ENCODE results near the gene IL4I1.

The IL4I1 gene

DNA sequence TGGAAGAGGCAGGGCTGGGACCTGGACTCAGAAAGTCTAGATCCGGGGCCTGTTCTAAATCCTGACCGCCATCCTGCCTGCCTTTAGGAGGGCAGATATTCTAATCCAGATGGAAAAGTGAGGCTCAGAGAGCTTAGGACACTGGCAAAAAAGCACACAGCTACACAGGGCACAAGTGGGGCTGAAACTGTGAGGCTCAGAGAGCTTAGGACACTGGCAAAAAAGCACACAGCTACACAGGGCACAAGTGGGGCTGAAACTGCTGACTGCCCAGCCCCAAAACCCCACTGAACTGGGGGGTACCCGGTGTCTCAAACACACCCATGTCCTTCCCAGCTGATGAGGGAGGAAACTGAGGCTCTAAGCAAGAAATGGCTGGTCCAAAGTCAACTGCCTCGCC lies 21.5 kb downstream of the IL4I1 start:
- no peaks in the 10 kb centered on the region for H3K27me3 ChIP-seq (ENCODE audit: control insufficient read depth, insufficient read depth, low read length)
- peaks cover 10% of the 10 kb centered on the region for H3K36me3 ChIP-seq (ENCODE audit: insufficient read depth, low read length)
- peak overlapping the region; percentile 96 for H3K4me3 ChIP-seq (ENCODE audit: low read length)
- peaks cover 30% of the 10 kb centered on the region for H3K4me1 ChIP-seq (ENCODE audit: control insufficient read depth, insufficient read depth, low read length)
- no peaks in the 10 kb centered on the region for H3K9me3 ChIP-seq (replicated peaks; ENCODE audit: low read length)
- peak overlapping the region; percentile 98 for H3K4me2 ChIP-seq (ENCODE audit: low read length)
- peak overlapping the region; percentile 99 for H3K9ac ChIP-seq (ENCODE audit: low read depth, low read length)

DNA sequence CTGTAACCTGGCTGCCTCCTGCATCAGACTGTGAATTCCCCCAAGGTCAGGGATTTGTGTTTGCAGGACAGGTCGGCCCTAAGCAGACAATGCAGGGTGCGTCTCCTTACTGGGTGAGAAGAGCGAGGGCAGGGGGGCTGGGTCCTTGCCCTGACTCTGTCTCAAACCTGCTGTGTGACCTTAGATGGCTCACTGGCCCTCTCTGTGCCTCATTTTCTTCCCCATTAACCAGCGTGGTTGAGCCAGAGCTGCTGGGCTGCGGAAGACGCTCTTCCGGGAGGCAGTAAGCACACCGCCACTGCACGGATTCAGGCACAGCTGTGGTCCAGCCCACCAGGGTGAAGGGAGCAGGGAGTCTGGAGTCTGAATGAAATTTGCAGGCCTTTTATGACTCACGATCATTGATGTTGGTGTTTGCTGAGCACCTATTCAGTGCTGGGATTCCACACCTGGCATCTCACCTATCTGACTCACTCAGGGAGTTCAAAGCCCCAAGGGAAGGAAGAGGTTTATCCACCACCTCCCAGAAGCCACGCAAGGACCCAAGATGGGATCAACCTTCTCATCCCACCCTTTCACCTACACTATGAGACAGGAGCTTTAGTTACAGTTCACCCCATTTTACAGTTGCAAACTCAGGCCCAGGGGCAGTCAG lies 22.1 kb downstream of the IL4I1 start:
- Histone ChIP-seq H3K36me3 (ENCODE audit: insufficient read depth, low read length) (peaks cover 8% of the 10 kb centered on the region), H3K9ac (ENCODE audit: low read depth, low read length) (peak overlapping the region; percentile 99), H3K4me3 (ENCODE audit: low read length) (peak overlapping the region; percentile 96), H3K4me2 (ENCODE audit: low read length) (peak overlapping the region; percentile 98), H3K4me1 (ENCODE audit: control insufficient read depth, insufficient read depth, low read length) (peaks cover 34% of the 10 kb centered on the region), H3K27me3 (ENCODE audit: control insufficient read depth, insufficient read depth, low read length) (no peaks in the 10 kb centered on the region), H3K9me3 (replicated peaks; ENCODE audit: low read length) (no peaks in the 10 kb centered on the region)

DNA sequence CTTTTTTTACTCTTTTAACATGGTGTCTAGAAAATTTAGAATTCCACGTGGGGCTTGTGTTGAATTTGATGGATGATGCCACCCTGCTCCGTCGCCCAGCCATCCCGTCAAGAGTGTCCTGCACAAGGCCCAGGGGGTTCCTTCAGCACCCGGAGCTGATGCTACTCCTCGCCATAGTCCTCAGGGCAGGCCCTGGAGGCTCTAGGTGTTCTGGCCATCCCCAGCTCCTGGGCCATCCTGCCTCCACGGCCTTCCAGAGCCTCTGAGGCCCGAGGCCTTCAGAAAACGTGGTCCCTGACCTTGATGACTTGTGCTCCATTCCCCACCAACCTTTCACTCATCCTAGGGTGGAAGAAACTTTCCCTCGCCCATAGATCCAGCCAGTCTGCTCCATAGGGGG lies 22.9 kb downstream of the IL4I1 start:
- Histone ChIP-seq H3K9ac (ENCODE audit: low read depth, low read length) (no peak overlapping the region), H3K27me3 (ENCODE audit: control insufficient read depth, insufficient read depth, low read length) (no peaks in the 10 kb centered on the region), H3K4me1 (ENCODE audit: control insufficient read depth, insufficient read depth, low read length) (peaks cover 38% of the 10 kb centered on the region)

DNA sequence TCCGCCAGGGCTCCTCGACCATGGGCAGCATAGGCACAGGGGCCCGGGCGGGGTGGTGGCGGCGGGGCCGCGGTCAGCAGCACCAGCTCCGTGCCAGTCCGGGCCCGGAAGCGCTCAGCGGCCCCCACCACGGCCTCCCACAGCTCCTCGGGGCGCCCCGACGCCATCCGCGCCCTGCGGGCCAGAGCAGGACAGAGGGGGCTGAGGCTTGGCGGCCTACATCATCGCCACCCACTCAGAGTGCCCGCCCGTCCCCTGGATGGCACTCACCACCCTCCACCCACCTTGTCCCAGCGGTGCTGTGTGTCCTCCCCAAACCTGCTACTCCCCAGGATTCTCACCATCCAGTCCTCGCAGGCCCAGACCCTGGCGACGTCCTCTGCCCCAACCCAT lies 23.6 kb downstream of the IL4I1 start:
- no peak overlapping the region for H3K9ac ChIP-seq (ENCODE audit: low read depth, low read length)
- peaks cover 8% of the 10 kb centered on the region for H3K36me3 ChIP-seq (ENCODE audit: insufficient read depth, low read length)
- no peak overlapping the region for H3K4me3 ChIP-seq (ENCODE audit: low read length)
- no peak overlapping the region for H3K4me2 ChIP-seq (ENCODE audit: low read length)
- H3K4me1 ChIP-seq (ENCODE audit: control insufficient read depth, insufficient read depth, low read length): peaks cover 34% of the 10 kb centered on the region
- no peaks in the 10 kb centered on the region for H3K9me3 ChIP-seq (replicated peaks; ENCODE audit: low read length)
- H3K27me3 ChIP-seq (ENCODE audit: control insufficient read depth, insufficient read depth, low read length): no peaks in the 10 kb centered on the region

More for the DNA sequence above, 22.9 kb downstream of the IL4I1 start:
- Histone ChIP-seq H3K36me3 (ENCODE audit: insufficient read depth, low read length) (peaks cover 8% of the 10 kb centered on the region), H3K4me2 (ENCODE audit: low read length) (no peak overlapping the region), H3K4me3 (ENCODE audit: low read length) (no peak overlapping the region), H3K9me3 (replicated peaks; ENCODE audit: low read length) (no peaks in the 10 kb centered on the region)

DNA sequence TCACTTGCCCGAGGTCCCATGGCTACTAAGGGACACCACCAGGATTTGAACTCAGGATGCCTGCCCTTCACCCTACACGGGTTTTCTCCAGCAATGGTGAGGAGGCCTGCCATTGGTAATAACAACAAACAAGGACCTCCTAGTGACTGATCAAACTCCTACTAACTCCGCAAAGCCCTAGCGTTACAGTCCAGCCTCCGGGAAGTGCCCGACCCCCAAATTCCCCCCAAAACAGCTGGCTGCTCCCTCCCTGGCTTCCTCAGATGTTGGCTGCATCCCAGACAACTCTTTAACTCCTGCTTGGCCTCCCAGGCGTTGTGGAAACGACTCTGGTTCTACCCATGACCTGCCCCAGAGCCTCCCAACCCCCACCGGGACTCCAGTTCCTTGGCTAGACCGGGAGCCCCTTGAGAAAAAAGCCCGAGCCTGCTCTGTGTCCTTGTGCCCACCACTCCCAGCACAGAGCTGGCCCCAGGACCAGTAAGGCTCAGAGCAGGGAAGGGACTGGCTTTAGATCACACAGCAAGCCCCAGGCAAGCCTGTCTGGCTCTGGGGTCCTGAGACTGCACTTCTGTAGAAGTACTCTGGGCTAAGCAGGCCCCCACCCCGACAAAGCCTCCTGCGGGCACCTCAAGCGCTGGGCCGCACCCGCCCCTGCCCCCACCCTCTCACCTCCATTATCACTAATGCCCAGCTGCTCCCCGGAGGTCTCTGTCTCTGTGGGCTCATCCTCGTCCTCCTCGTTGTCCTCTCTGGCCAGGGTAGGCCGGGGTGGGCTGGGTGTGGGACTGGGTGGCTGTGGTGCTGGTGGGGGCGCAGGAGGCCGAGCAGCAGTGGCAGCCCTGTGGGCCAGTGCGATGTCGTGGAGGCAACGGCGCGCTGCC lies 24.2 kb downstream of the IL4I1 start:
- Histone ChIP-seq H3K4me2 (ENCODE audit: low read length) (no peak overlapping the region), H3K4me3 (ENCODE audit: low read length) (no peak overlapping the region), H3K9me3 (replicated peaks; ENCODE audit: low read length) (no peaks in the 10 kb centered on the region), H3K9ac (ENCODE audit: low read depth, low read length) (no peak overlapping the region), H3K27me3 (ENCODE audit: control insufficient read depth, insufficient read depth, low read length) (no peaks in the 10 kb centered on the region), H3K36me3 (ENCODE audit: insufficient read depth, low read length) (peaks cover 8% of the 10 kb centered on the region), H3K4me1 (ENCODE audit: control insufficient read depth, insufficient read depth, low read length) (peaks cover 35% of the 10 kb centered on the region)

DNA sequence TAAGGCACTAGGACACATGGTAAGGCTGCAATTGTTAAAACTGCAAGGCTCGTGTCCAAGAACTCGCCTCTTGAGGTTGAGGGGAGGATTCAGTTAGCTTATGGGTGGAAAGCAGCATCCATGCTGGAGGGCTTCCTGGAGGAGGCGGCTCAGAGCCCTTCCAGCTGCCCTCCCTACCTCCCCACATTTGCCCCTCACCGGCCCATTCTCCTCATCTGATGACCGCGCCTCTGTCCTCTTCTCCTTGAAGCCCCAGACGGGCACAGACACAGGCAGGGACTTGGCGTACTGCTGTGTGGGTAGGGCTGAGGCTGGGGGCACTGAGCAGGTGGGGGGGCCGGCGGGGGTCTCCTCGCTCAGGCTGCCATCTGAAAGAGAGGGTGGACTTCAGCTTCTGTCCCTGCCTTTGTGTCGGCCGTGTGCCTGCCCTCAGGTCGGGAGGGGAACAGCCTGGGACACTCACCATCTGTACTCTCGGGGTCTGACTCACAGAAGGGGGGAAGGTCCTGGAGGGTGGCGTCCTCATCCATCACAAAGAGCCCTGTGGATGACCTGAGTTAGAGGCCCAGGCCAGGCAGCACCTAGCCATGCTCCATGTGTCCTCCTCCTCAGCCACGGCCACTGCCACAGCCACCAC lies 25.2 kb downstream of the IL4I1 start:
- peaks cover 39% of the 10 kb centered on the region for H3K4me1 ChIP-seq (ENCODE audit: control insufficient read depth, insufficient read depth, low read length)
- H3K9me3 ChIP-seq (replicated peaks; ENCODE audit: low read length): no peaks in the 10 kb centered on the region
- no peak overlapping the region for H3K4me2 ChIP-seq (ENCODE audit: low read length)
- H3K4me3 ChIP-seq (ENCODE audit: low read length): no peak overlapping the region
- H3K36me3 ChIP-seq (ENCODE audit: insufficient read depth, low read length): peaks cover 8% of the 10 kb centered on the region
- no peak overlapping the region for H3K9ac ChIP-seq (ENCODE audit: low read depth, low read length)
- no peaks in the 10 kb centered on the region for H3K27me3 ChIP-seq (ENCODE audit: control insufficient read depth, insufficient read depth, low read length)

DNA sequence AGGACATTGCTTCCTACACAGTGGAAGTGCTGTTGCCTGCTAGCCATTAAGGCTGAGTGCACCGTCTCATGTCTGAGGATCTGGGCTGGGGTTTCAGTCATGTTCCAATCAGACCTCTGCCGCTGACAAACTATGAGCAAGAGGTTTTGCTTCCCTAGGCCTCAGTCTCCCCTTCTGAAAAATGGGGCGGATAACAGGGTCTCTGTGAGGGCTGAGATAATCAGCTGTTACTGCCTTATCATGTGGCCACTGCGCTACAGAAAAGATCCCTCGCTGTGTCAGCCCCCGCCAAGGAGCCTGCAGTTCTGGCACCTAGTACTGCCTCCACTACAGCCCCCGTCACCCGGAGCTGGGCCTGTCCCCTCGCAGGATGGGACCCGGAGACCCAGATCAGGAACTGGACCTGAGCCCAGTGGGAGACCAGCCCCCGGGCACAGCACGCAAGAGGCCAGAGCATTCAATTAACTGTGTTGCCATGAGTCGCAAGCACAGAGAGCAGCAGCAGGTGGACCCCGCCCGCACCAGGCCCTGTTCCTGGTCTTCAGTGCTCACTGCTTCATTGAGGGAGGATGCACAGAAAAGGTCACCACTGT lies 26.3 kb downstream of the IL4I1 start:
- H3K4me3 ChIP-seq (ENCODE audit: low read length): peak overlapping the region; percentile 66
- peaks cover 45% of the 10 kb centered on the region for H3K4me1 ChIP-seq (ENCODE audit: control insufficient read depth, insufficient read depth, low read length)
- H3K9me3 ChIP-seq (replicated peaks; ENCODE audit: low read length): no peaks in the 10 kb centered on the region
- peak overlapping the region; percentile 67 for H3K9ac ChIP-seq (ENCODE audit: low read depth, low read length)
- peak overlapping the region; percentile 84 for H3K4me2 ChIP-seq (ENCODE audit: low read length)
- H3K36me3 ChIP-seq (ENCODE audit: insufficient read depth, low read length): peaks cover 8% of the 10 kb centered on the region
- H3K27me3 ChIP-seq (ENCODE audit: control insufficient read depth, insufficient read depth, low read length): no peaks in the 10 kb centered on the region

DNA sequence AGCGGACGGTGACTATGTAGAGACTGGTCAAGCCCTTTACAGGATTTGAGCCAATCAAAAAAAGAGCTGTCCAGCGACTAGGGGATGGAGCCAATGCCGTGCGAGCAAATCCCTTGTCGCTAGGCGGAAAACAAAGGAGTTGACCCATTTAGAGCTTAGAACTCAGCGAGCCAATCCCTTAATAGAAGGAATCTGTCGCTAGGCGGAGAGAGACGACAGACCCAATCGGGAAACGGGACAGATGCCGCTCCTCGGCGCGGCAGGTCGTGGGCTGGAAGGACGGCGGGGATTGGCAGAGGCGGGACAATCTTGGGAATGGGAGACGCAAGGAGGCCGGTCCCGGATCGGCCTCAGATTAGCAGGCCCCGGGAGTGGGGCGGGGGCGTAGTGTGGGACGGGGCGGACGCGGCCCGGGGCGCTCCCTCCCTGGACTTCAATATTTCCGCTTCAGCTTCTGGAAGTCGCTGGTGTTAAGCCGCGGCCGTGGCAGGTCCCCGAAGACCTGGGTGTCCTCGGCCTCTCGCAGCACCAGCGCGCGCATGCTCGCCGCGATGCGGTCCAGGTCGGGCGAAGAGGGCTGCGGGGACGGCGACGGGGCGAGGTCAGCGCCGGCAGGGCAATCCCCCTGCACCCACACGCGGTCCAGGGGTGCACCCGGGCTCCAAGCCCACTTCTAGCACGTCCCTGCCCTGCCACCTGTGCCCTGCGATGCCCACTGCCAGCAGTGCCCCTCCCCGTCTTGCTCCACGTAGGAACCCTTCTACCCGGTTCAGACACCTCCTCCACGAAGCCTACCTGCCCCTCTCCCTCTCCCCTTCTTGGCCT lies 27.0 kb downstream of the IL4I1 start:
- Histone ChIP-seq H3K4me1 (ENCODE audit: control insufficient read depth, insufficient read depth, low read length) (peaks cover 38% of the 10 kb centered on the region), H3K36me3 (ENCODE audit: insufficient read depth, low read length) (peaks cover 12% of the 10 kb centered on the region)

DNA sequence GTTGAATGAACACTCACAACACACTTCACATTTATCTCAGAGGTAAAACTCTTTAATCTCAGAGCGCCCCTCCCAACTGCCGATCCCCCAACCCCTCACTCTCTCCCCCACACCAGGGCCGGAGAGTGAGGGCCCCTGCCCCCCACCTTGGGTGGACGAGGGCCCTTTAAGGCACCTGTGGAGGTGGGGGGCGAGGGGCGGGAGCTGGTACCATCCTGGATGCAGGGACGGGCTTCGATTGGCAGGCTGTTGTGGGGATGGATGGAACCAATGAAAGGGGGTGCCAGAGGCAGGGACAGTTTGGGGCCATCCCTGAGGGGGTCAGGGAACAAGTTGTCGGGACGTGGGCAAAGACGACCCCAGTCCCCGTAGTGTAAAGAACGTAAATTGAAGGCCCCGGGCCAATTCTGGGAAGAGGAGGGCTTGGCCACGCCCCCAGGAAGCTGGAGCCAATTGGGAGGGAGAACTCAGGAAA lies 27.6 kb downstream of the IL4I1 start:
- Histone ChIP-seq H3K9me3 (replicated peaks; ENCODE audit: low read length) (no peaks in the 10 kb centered on the region), H3K27me3 (ENCODE audit: control insufficient read depth, insufficient read depth, low read length) (no peaks in the 10 kb centered on the region), H3K4me1 (ENCODE audit: control insufficient read depth, insufficient read depth, low read length) (peaks cover 37% of the 10 kb centered on the region), H3K36me3 (ENCODE audit: insufficient read depth, low read length) (peaks cover 19% of the 10 kb centered on the region), H3K4me3 (ENCODE audit: low read length) (peak overlapping the region; percentile 66), H3K9ac (ENCODE audit: low read depth, low read length) (peak overlapping the region; percentile 53), H3K4me2 (ENCODE audit: low read length) (peak overlapping the region; percentile 86)

More for the DNA sequence above, 27.0 kb downstream of the IL4I1 start:
- Histone ChIP-seq H3K9ac (ENCODE audit: low read depth, low read length) (peak overlapping the region; percentile 67), H3K9me3 (replicated peaks; ENCODE audit: low read length) (no peaks in the 10 kb centered on the region), H3K27me3 (ENCODE audit: control insufficient read depth, insufficient read depth, low read length) (no peaks in the 10 kb centered on the region), H3K4me3 (ENCODE audit: low read length) (peak overlapping the region; percentile 66), H3K4me2 (ENCODE audit: low read length) (peak overlapping the region; percentile 86)

DNA sequence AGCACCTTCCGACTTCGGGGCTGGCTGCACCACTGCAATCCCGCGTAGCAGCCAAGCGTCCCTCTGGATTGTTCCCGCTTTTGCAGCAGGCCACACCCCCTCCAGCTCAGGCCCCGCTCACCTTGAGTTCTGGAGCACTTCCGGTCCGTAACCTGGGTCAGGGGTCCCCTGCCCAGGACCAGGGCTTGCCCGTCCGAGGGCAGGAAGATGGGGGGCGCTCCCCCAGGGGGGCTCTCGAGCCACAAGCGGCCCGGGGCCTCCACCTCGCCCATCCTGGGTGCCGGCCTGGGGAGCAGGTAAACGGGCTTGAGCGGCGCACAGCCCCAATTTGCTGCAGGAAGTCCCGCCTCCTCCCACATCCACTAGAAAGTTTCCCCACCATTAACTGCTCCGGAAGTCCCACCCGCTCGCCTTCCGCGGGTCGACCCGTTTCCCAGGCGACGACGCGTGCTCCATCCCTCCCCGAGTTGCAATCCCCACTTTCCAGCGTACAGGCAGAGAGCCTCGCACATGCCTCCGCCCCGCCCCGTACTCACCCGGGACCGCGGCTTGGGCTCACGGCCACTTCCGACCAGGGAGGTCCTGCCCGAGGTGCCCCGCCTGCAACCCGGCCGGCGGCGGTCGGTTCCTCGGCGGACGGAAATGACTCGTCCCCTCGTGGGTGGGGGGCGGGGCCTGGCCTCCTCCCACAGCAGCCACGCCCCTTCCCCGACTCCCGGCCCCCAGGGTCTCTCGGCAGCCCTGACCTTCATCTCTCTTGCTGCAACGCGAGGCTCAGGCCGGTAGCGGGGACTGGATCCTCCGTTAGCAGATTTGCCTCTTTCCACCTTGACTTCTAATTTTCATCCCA lies 29.5 kb downstream of the IL4I1 start, which contains the start of gene PNKP:
TSS of gene PNKP (minus strand) at position 644 of the 850 bp plus-strand sequence. CDS start at position 272, 372 bp downstream.
- peak within 1 kb of the TSS; percentile 85 for H3K9ac ChIP-seq (ENCODE audit: low read depth, low read length)
- peaks cover 35% of the 10 kb centered on the region for H3K36me3 ChIP-seq (ENCODE audit: insufficient read depth, low read length)
- H3K27me3 ChIP-seq (ENCODE audit: control insufficient read depth, insufficient read depth, low read length): no peaks in the 10 kb centered on the region
- H3K9me3 ChIP-seq (replicated peaks; ENCODE audit: low read length): no peaks in the 10 kb centered on the region
- peaks cover 37% of the 10 kb centered on the region for H3K4me1 ChIP-seq (ENCODE audit: control insufficient read depth, insufficient read depth, low read length)
- H3K4me3 ChIP-seq (ENCODE audit: low read length): peak within 1 kb of the TSS; percentile 84
- peak within 1 kb of the TSS; percentile 90 for H3K4me2 ChIP-seq (ENCODE audit: low read length)

All from skeletal muscle satellite cell (primary cell).